HG03469 (cell line): ENCODE measurements around the gene PAX1.

Experiments used
- ATAC-seq: cut with Tn5 transposase; IDR thresholded peaks from one replicate; pipeline ENCODE4 v1.9.1; 2021; ENCODE audit warnings: mild to moderate bottlenecking, moderate library complexity, moderate number of reproducible peaks; ENCODE audit not compliant: unreplicated experiment

The PAX1 gene

DNA sequence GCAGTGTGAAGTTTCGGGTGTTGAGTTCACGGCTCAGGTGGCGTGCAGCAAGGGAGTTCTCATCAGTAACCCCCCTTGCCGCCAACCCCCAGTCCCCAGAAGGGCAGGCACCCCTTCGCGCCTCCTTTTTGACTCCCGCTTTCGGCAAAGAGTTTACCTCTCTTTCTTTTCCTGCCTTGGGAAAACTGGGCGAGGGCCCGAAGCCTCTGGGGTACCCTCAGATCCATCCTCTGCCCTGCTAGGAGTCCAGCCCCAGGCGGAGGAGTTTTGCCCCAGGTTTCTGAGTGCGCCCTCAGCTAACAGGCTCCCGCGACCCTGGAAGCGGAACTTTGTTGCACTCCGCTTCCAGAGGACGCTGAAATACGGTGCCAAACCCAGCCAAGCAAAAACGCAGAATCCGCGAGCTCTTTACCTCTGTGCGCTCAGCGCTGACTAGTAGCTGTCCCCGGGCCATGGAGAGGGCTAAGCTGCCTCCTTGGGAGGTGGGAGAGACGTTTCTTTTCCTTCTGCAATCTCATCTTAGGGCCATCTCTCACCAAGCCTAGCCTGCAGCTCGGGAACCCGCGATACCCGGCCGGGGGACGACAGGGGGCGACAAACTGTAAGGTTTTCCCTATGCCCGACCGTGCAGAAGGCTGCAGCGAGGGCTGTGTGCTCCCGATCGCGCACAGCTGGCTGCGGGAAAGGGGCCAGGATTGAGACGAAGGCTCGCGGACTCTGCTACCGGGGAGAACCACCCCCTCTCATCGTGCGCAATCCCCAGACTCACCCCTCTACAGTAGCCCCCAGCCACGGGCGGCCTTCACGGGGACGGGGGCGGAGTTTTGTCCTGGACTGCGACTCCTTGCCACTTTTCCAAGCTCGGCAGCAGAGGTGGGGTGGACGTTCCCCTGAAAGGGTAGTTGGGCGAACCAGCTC is 2.7 kb upstream of the PAX1 start:
- ATAC-seq = no peak

DNA sequence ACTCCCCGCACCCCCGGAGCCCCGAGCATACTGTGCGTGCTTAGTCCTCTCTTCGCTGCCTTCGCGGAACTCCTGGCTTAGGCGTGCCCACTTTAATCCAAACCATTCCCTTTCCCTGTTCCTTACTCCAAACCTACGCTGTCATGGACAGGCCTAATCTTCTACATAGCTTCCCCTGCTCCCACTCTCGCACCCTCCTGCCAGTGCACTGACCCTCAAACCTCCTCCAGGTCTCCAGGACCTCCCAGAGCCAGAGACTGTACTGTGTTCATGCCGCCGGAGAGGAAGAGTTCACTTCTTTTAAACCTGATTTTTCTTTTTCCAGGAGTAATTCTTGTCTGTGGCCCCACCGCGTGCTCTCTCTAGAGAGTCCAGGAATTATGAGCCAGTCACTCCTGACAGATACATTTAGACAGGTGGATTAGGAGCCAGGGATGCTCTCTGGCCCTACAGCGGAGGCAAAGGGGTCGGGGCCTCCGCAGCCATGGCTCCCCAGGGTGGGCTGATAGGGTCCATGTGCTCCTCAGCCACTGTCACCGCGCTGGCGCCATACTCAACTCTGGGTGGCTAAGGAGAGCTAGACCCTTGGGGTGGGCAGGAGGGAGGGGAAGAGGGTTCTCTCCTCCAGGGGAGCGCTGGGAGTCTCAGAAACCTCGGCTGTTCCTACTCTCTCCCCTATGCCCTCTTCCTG is 1.6 kb upstream of the PAX1 start:
- no peak for ATAC-seq

DNA sequence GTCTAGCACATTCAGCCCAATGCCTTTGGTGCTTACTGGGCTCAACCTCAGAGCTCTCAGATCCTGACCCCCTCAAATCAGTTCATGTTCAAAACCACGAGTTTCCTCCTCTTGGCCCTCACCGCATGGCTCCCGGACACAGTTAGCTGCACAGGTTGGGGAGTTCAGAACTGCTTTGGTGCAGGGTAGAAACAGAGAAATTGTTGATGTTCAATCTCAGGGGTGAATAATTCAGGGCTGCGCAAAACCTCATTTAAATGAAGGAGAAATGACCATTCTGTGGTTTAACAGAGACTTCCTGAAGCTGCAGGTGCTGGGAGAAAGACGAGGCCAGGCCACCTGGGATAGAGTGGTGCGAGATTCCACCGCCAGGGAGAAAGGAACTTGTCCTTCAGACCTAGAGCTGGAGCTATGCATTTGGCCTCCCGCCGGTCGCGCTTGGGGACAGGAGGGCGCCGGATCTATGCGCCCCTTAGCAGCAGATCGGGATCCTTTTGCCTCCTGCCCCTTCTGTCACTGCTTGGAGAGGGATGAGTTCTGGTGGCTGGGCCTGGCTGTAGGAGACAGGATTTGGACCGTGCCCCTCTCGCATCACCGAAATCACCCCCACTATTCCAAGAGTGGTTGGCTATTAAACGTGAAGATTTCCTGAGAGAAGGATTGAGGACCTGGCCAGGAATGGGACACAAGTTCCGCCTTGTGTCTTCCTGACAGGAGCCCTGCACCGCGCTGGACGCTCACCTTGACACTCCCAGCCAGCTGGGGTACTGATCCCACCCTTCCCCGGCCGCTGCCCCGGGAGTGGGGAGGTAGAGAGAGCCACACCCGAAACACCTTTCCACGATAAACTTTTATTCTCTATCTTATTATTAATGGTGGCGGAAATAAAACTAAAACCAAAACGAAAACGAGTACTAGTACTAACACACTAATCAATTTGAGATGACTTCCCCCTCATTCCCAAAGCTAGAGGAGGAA is 767 bp upstream of the PAX1 start:
- no peak for ATAC-seq

DNA sequence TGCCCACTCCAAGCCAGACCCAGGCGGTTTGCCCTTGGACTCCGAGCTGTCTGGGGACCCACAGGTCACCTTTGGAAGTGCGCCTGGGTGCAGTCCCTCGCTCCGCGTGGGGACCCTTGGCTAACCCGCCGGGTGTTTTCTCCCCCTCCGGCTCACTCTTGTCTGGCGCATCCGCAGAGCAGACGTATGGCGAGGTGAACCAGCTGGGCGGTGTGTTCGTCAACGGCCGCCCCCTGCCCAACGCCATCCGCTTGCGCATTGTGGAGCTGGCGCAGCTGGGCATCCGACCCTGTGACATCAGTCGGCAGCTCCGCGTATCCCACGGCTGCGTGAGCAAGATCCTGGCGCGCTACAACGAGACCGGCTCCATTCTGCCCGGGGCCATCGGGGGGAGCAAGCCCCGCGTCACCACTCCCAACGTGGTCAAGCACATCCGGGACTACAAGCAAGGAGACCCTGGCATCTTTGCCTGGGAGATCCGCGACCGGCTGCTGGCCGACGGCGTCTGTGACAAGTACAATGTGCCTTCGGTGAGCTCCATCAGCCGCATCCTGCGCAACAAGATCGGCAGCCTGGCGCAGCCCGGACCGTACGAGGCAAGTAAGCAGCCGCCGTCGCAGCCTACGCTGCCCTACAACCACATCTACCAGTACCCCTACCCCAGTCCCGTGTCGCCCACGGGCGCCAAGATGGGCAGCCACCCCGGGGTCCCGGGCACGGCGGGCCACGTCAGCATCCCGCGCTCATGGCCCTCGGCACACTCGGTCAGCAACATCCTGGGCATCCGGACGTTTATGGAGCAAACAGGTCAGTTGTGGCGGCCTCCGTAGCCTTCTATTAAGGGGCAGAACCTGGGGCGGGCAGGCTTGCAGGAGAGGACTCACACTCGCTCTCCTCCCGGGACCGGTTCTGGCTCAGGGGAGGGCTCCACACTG is 1.1 kb downstream of the PAX1 start:
- ATAC-seq = no peak

DNA sequence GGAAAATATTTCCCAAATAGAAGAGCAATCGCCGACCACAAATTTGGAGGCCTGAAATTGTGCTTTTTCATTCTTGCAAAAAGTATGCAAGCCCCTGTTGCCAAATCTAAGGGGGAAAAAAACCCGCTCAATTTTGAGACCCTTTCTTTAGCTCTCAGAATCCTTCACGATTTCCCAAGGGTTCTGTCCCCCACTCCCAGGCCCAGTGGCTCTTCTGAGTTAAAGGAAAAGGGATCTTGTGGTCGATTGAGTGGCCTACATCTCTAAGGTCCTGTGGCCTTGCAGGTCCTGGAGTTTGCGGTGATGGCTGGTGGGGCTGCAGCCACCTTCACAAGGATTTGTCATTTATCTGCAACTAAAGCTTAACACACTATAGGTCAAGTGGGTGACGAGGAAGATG is 1.8 kb downstream of the PAX1 start:
- no peak for ATAC-seq

DNA sequence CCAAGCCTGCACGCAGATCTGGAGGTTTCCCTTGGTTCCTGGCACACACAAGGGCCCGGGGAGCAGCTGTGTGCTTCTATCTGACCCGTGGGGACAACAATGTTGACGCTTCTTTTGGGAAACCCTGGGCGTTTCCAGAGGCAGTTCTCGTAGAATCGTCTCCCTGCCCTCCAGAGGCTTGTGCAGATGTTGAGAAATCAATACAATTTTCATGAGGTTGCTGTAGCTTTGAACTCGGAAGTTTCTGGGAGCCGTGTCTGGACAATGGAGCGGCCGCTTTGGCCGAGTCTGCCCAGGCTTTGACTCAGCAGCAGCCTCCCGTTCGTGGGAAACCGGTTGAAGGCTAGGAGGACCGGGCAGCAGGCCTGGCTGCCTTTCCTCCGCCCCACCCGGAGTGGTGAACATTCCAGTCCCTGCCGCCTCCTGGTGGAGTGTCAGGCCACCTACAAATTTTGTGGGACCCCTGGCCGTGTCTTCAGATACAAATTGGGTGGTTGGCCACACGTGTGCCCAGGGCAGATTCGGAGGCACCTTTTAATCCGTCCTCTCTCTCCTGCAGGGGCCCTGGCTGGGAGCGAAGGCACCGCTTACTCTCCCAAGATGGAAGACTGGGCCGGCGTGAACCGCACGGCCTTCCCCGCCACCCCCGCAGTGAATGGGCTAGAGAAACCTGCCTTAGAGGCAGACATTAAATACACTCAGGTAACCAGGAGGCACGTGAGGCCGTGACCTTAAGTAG is 2.7 kb downstream of the PAX1 start:
- no peak for ATAC-seq

DNA sequence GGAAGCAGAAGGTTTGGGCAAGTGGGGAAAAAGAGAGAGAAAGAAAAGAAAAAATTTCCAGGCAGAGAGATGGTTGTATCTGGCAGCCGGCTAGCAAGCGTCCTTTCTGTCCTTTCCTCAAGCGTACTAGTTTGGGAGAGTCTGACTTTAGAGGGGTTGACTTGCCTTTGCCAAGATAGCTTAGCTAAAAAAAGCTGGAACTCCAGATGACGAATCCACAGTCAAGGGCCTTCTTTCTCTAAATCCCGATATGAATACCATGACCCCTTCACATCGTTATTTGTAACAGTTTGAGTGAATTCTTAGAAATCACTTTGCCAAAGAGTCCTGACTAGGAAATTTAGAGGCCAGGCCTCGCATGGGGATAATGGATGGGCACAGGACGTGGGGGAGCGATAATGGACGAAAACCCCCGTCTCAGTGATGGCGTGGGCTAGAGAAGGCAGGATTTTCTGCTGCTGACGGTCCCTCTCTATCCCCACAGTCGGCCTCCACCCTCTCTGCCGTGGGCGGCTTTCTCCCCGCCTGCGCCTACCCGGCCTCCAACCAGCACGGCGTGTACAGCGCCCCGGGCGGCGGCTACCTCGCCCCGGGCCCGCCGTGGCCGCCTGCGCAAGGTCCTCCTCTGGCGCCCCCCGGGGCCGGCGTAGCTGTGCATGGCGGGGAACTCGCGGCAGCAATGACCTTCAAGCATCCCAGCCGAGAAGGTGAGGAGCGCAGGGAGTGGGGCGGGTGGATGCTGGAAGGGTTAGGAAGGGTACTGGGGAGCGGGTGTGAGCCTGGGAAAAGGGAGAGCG is 3.5 kb downstream of the PAX1 start:
- no peak for ATAC-seq

DNA sequence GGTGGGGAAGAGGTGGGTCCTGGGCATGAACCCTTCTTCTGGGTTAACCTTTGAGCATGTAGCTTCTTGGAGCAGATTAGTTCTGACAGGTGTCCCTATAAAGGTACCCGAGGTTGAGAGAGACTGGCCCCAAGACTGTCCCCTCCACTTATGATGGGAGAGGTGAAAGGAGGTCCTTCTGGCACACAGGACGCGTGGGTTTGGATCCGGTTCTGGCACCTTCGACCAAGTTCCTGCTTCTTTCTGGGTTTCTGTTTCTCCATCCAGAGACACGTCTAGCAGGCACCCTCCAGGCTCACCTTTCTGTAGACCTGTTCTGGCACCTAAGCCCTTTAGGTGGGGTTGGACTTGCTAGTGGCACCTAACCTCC is 4.1 kb downstream of the PAX1 start:
- ATAC-seq = no peak

DNA sequence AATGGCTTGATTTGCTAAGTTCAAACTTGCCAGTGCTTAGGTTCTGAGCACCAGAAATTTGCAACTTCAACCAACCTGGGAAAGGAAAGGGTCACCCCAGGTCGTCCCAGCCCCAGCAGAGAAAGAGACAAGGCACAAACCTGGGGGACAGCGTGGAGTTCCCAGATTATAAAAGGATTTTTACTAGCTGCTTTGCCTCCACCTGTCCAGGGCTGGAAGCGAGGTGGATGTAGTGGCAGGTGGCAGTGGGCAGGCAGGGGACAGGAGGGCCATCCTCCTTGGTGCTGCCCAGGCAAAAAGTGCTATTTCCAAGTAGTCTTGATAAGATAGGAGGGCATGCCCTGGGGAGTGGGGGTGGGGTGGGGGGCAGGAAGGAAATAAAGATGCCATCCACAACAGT is 4.9 kb downstream of the PAX1 start:
- ATAC-seq = no peak

DNA sequence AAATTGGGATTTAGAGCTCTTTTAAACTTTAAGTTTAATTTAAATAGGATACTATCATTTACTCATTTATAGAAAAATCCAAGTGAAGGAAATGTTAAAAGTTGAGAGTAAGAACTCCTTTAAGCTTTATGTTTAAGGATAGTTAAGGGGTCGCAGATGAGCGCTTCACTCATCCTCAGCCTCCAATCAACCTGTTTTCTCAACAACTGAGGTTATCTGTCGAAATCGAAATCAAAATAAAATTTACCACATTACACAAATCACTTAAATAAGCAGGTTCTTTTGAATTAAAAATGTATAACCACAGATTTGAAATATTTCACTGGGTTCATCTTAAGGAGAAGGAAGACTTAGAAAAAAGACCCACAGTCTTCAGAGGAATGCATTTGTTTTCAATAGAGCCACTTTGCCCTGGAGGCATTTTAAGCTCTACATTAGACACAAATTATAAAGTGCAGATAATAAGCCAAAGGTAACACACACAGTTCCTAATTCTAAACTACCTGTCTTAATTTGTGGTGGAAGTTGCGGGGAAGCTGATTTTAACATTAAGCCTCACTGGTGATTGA is 5.5 kb downstream of the PAX1 start:
- ATAC-seq = no peak

DNA sequence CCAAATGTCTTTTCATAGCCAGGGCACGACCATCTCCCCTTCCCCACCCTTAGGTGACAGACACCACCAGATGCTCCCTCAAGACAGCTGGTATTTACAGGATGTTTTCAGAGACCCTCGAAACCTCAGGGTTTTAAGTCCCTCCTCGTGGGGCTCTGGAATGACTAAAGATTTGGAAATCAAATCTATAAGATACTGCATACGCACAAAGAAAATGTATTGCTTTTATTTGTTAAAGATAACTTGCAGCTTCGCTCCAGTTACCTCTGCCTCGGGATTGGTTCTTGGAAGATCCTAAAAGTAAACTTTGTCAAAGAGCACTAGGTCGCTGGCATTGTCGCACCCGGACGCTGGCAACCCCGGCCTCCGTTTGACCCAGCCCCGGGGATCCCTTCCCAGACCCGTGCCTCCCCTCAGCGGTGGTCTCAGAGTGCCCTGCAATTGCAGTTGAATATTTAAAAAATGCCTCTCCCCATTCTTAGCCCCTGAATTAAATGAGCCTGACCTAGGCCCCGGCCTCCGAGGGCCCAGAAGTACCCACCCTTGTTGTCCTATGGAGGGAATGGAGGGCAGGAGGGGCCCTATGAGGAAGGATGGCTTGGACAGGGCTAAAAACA is 7.1 kb downstream of the PAX1 start:
- no peak for ATAC-seq

DNA sequence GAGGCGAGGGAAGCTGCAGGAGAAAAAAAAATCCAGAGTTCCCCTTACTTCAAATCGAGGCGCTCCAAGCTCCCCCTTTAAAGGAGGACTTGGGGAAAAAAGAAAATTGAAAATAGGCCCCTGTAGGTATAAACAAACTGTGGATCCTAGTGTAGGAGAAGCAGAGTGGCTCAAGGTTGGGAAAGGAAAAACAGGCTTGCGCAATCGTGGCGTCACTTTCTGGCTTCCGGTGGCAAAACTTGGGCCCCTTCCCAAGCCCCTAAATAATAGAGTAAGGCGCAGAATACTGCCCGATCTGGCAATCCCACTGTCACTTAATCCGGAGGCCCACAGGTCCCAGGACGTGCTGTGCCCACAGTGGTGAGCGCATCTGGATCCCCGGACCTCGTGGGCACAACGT is 8.0 kb downstream of the PAX1 start:
- ATAC-seq = no peak

DNA sequence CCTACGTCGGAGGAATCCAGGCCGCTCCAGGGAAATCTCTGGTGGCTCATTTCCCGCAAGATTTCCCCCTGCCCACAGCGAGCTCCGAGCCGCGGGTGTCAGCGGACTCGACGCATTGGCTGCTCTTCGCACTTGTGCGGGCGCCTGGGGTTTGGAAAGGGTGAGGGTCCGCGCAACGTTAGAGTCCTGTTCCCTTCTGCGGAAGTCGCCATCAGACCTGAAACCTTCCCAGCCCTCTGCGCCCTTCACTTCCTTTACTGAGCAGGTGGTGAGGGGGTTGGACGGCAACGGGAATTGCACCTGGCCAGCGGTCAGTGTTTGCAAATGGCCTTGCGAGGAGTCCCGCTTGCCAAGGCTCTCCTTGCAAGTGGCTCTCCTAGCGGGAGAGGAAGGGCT is 8.4 kb downstream of the PAX1 start:
- ATAC-seq = no peak

DNA sequence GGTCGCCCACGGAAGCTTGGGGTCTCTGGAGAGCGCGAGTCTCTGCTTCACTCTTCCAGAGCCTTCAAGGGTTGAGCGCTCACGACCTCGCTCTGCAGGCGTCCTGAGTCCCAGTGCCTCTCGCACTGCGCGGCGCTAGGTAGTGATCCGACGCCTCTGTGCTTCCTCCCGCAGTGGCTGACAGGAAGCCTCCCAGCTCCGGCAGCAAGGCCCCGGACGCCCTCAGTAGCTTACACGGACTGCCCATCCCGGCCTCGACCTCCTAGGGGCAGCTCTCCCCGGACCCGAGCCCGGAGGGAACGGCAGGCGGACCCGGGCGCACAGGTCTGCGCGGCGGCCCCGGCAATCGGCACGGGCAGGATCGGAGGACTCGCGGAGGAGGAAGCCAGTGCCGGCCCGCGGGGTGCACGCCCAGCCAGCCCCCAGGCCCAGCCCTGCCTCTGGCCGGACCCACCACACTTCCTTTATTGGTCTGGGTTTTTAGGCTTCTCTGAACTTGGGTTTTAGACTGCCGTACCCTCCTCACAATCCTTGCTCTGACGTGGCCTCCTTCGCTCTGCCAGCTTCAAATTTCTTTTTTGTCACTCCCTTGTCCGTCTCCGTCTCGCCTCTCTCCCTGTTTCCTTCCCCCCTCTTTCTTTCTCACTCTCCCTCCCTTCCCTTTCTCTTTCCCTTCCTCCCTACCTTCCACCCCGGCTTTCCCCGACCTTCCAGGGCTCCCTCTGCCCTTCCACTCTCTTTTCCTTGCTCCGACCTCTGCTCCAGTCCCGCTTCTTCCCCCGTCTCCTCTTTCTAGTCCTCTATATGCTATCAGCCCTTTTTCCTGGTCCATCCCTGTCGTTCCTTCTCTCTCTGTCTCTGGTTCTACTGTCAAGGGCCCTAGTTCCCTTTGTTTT is 9.1 kb downstream of the PAX1 start:
- no peak for ATAC-seq

DNA sequence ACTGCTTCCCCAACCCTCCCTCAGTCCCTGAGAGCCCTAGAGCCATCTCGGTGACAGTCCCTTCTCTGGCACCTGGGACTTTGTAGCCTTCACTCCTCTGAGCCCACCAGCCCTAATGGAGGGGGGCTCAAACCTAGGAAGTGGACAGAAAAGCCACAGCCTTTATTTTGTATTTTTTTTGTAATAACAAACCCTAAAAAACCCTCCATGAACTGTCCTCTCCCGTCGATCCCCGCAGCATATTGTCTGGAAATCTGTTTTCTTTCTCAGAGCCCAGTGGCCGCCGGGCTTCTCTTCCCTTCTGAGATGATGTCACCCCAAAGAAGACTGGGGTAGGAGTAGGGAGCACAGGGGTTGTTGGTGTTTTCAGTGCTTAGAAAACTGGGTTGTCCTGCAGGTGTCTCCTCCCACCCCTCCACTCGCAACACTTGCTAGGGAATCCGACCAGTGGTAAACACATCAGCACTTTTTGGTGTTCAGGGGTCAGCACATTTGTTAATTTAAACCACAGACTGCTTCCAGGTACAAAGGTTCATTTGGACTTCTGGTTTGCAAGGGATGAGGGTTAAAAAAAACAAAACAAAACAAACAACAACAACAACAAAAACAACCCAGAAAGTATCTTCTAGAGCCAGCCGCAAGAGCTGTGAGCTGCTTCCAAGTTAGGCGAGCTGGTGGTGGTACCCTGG is 9.9 kb downstream of the PAX1 start:
- no peak for ATAC-seq

DNA sequence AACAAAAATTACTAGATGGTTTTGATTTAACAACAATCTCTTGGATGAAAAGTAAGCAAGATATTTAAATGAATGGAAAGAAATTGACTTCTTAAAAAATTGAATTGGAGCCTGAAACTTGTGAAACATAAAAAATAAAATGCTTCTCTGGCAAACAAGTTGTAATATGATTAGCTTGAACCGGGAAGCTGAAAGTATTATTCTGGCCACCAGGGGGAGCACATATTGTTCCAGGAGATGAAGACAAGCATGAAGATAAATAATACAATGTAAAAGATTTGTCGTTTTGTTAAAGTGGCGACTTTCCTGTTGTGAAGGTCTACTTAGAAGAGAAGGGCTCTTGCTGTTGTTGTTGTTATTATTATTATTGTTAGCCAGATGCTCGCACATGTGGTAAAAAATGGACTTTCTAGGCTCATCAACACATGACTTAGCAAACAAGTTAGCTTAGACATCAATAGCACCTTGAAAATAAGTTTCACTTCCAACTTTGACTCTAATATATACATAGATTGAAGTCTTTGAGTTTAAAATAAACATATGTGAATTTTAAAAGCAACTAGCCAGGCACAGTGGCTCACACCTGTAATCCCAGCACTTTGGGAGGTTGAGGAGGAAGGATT is 14.2 kb downstream of the PAX1 start:
- no peak for ATAC-seq
